Subcutaneous abdominal adipose tissue (tissue), 5 donors: ENCODE data around the gene MYCBPAP.

ENCODE experiments used
- H3K27ac ChIP-seq: one replicate; pipeline ENCODE4 v1.7.0; 2013; ENCODE audit warnings: low read depth, mild to moderate bottlenecking, inconsistent platforms, low read length, moderate library complexity
- H3K27me3 ChIP-seq, 5 donors: one replicate each; pipeline ENCODE4 v1.7.0; 2013; ENCODE audit warnings: low read length in 5 of 5, inconsistent platforms in 1 of 5; ENCODE audit not compliant: control insufficient read depth in 5 of 5, insufficient read depth in 4 of 5
- H3K36me3 ChIP-seq, 5 donors: one replicate each; pipeline ENCODE4 v1.7.0; 2013; ENCODE audit warnings: low read length in 5 of 5; ENCODE audit not compliant: control insufficient read depth in 5 of 5, insufficient read depth in 5 of 5
- H3K4me1 ChIP-seq, 5 donors: one replicate each; pipeline ENCODE4 v1.7.0; 2013; ENCODE audit warnings: low read length in 5 of 5, mild to moderate bottlenecking in 3 of 5, moderate library complexity in 1 of 5; ENCODE audit not compliant: control insufficient read depth in 5 of 5, insufficient read depth in 5 of 5
- H3K4me3 ChIP-seq, 5 donors: one replicate each; pipeline ENCODE4 v1.7.0; 2013; ENCODE audit warnings: low read length in 5 of 5, low read depth in 1 of 5
- H3K9ac ChIP-seq, 5 donors: one replicate each; pipeline ENCODE4 v1.7.0; 2013; ENCODE audit warnings: low read length in 5 of 5, mild to moderate bottlenecking in 4 of 5, moderate library complexity in 3 of 5
- H3K9me3 ChIP-seq, 5 donors: one replicate each; pipeline ENCODE4 v1.7.0; 2013; ENCODE audit warnings: low read length in 5 of 5; ENCODE audit not compliant: control insufficient read depth in 5 of 5
- donor health status: healthy.
- donor health status: healthy.
- donor health status: healthy.
- donor health status: healthy.
- donor health status: healthy.

Gene MYCBPAP

DNA sequence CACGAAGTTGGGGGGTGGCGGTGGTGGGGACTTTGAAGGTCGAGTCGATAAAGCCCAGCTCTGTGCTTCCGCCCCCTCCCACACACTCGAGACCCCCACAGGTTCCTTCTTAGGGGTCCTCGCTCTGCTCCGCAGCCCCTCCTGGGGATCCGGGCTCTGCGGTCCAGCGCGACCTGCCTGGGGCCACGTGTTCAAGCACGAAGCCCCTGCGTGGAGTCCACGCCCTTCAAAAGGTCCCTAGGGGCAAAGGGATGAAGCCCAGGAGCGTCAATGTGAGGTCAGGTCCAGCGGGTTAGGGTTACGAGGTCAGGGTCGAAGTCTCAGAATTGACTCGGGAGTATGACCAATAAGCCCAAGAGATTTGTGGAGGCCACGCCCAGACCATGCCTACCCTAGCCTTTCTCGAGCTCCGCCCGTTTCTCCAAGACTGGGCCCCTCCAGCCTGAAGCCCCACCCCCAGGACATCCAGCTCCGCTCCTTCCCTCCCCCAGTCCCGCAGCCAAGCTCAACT lies 51.5 kb downstream of the MYCBPAP start:
- Histone ChIP-seq H3K4me3 (peak overlapping the region; percentile 29 to 64 (median 55)), H3K27me3 (peaks cover 31 to 62% (median 44%) of the 10 kb centered on the region in 5 donors), H3K4me1 (peaks cover 0 to 36% (median 29%) of the 10 kb centered on the region in 5 donors), H3K27ac (no peak overlapping the region), H3K9me3 (no peaks in the 10 kb centered on the region), H3K36me3 (peaks cover 0 to 11% (median 10%) of the 10 kb centered on the region in 5 donors), H3K9ac (peak overlapping the region in 1 of 5 donors; percentile 43)

DNA sequence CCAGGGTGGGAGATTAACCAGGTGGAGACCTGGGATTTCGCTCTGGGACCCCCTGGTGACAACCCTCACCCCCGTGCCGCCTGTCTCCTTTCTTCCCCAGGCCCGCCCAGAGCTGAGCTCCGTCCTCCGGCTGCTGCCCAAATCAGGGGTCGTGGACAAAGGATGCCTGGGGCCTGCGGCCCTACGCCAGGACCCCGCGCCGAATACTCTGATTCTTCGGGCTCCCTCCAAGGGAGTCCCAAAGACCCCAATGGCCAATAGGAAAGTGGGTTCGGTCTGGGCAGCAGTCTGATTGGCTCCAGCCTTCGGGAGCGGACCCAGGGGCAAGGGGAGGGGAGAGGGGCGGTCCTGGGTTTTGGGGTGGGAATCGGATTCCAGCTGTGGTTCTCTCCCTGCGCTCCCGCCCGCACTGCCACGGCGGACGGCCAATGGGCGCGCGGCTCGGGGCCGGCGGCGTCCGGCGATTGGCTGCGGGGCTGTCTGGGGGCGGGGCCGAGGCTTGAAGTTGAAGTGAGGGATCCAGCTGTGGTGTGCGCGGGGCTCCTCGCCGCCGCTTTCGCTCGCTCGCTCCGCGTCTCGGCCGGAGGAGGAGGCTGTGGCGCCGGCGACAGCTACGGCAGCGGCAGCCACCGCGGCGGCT lies 52.1 kb downstream of the MYCBPAP start, which contains the start of gene CACNA1G:
Gene CACNA1G, plus strand, starts transcription at position 531 of the 640 bp plus-strand sequence. CDS start 745 bp downstream, outside the sequence.
- Histone ChIP-seq H3K27me3 (peaks cover 32 to 66% (median 44%) of the 10 kb centered on the region in 5 donors), H3K36me3 (peaks cover 0 to 8% (median 5%) of the 10 kb centered on the region in 5 donors), H3K4me1 (peaks cover 0 to 41% (median 30%) of the 10 kb centered on the region in 5 donors), H3K9me3 (no peaks in the 10 kb centered on the region), H3K4me3 (peak within 1 kb of the TSS; percentile 29 to 64 (median 55)), H3K9ac (peak within 1 kb of the TSS in 1 of 5 donors; percentile 43), H3K27ac (no peak within 1 kb of the TSS)

DNA sequence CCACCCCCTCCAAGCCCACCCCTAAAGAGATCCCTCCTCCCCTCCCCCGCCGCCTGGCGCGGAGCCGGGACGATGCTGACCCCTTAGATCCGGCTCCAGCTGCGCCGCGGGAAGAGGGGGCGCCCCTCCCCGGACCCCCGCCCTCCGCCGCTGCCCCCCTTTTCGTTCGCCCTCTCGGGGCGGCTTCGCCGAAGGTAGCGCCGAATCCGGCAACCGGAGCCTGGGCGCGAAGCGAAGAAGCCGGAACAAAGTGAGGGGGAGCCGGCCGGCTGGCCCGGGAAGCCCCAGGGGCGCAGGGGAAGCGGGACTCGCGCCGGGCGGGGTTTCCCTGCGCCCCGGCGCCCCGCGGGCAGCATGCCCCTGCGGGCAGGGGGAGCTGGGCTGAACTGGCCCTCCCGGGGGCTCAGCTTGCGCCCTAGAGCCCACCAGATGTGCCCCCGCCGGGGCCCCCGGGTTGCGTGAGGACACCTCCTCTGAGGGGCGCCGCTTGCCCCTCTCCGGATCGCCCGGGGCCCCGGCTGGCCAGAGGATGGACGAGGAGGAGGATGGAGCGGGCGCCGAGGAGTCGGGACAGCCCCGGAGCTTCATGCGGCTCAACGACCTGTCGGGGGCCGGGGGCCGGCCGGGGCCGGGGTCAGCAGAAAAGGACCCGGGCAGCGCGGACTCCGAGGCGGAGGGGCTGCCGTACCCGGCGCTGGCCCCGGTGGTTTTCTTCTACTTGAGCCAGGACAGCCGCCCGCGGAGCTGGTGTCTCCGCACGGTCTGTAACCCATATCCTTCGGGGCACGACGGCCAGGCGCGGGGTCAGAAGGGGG lies 52.9 kb downstream of the MYCBPAP start:
- Histone ChIP-seq H3K9me3 (no peaks in the 10 kb centered on the region), H3K27me3 (peaks cover 40 to 74% (median 52%) of the 10 kb centered on the region in 5 donors), H3K36me3 (peaks cover 0 to under 1% (median 0%) of the 10 kb centered on the region in 5 donors), H3K27ac (no peak overlapping the region), H3K4me1 (peaks cover 0 to 46% (median 30%) of the 10 kb centered on the region in 5 donors), H3K4me3 (peak overlapping the region in 2 of 5 donors; percentile 47 to 55), H3K9ac (no peak overlapping the region)

DNA sequence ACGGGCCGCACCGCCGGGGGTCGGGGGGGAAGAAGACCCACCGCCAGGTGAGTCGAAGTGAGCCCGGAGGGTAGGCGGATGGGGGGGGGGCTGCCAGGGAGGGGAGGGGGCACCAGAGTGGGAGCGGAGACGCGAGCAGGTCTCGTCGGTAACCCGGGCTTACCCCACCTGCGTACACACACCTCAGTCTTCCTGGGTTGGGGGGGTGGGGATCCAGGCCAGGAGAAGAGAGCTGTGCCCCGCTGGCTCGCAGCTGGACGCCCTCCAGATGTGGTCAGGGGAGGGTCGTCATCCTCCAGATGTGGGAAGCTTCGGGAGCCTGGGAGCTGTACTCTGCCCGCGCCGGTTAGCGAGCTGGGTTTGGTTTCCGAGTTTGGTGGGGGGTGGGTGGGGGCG lies 53.5 kb downstream of the MYCBPAP start:
- H3K4me1 ChIP-seq: peaks cover 0 to 46% (median 30%) of the 10 kb centered on the region in 5 donors
- H3K27me3 ChIP-seq: peaks cover 40 to 77% (median 58%) of the 10 kb centered on the region in 5 donors
- no peaks in the 10 kb centered on the region for H3K9me3 ChIP-seq
- H3K36me3 ChIP-seq: no peaks in the 10 kb centered on the region
- H3K4me3 ChIP-seq: no peak overlapping the region
- H3K27ac ChIP-seq: no peak overlapping the region
- no peak overlapping the region for H3K9ac ChIP-seq

DNA sequence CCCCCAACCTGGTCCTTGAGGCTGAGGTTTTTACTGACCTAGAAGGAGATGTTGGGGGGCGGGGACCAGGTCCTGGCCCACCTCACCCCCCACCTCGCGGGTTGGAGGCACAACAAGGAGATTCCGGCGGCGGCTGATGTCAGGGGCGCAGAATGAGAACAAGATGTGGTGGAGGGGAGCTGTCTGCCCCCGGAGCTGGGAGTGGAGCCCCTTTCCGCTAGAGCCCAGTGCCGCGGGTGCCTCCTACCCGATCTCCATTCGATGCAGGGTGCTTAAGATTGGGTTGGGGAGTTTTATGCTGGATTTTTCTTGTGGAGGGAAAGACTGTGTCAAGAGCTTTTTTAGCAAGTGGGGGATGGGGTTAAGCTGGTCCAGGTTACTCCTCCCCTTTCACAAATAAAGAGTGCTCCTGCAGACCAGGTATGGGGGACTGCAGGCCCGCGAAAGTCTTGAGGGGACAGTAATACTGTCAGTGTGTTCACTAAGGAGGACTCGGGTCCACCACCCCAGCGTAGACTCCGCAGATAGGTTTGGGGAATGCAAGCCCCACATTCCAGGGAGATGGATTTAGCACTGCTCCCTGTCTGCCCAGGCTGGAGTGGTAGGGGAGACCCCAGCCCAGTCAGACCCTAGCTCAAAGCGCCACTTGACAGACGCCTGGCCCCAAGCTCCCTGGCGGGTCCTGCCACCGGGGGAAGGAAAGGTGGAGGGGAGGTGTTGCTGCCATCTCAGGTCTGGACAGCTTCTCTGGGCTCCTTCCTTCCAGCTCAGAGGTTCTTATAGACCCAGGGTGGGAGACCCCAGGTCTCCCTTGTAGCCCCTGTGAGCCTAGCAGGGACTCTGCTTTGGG lies 54.2 kb downstream of the MYCBPAP start:
- Histone ChIP-seq H3K4me3 (no peak overlapping the region), H3K9me3 (no peaks in the 10 kb centered on the region), H3K36me3 (no peaks in the 10 kb centered on the region), H3K27me3 (peaks cover 35 to 75% (median 58%) of the 10 kb centered on the region in 5 donors), H3K4me1 (peaks cover 0 to 46% (median 30%) of the 10 kb centered on the region in 5 donors), H3K9ac (no peak overlapping the region), H3K27ac (no peak overlapping the region)

DNA sequence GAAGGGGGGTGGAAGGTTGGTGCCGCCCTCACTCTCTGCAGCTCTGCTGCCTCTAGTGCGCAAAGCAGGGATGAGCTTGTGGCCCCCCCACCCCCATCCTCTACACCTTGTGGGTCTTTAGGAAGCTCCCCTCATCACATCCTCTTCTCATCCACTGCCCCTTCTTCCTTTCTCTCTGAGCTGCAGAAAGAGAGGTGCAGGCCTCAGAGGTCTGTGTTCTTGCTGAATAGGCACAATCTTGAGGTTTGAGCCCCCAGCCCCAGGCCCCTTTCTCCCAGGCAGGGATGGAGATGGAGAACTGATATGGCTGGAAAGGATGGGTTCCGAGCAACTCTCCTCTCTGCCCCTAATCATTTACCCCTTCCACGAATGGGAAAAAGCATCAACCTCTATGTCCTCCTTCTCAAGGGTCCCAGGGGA lies 54.9 kb downstream of the MYCBPAP start:
- Histone ChIP-seq H3K4me3 (no peak overlapping the region), H3K27ac (no peak overlapping the region), H3K9ac (no peak overlapping the region), H3K9me3 (no peaks in the 10 kb centered on the region), H3K27me3 (peaks cover 36 to 69% (median 58%) of the 10 kb centered on the region in 5 donors), H3K36me3 (no peaks in the 10 kb centered on the region), H3K4me1 (peaks cover 0 to 46% (median 30%) of the 10 kb centered on the region in 5 donors)

DNA sequence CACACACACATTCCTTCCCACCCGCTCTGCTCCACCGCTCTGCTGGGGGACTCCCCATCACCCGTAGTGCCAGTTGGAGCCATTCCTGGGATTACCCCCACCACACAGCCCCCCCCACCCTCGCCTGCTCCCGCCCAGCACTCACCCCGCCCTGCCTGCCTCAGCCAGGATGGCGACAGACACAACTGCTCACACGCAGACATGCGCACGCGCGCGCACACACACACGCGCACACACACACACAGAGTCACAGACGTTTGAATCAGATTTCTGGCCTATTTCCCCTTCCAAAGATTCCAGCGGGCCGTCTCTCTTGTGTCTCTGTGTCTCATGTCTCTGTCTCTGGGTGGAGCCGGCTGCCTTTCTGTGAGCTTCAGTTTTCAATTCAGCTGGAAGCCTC lies 56.7 kb downstream of the MYCBPAP start:
- Histone ChIP-seq H3K27me3 (peaks cover 27 to 53% (median 44%) of the 10 kb centered on the region in 5 donors), H3K4me3 (no peak overlapping the region), H3K36me3 (no peaks in the 10 kb centered on the region), H3K9ac (no peak overlapping the region), H3K9me3 (no peaks in the 10 kb centered on the region), H3K27ac (no peak overlapping the region), H3K4me1 (peaks cover 0 to 29% (median 14%) of the 10 kb centered on the region in 5 donors)

DNA sequence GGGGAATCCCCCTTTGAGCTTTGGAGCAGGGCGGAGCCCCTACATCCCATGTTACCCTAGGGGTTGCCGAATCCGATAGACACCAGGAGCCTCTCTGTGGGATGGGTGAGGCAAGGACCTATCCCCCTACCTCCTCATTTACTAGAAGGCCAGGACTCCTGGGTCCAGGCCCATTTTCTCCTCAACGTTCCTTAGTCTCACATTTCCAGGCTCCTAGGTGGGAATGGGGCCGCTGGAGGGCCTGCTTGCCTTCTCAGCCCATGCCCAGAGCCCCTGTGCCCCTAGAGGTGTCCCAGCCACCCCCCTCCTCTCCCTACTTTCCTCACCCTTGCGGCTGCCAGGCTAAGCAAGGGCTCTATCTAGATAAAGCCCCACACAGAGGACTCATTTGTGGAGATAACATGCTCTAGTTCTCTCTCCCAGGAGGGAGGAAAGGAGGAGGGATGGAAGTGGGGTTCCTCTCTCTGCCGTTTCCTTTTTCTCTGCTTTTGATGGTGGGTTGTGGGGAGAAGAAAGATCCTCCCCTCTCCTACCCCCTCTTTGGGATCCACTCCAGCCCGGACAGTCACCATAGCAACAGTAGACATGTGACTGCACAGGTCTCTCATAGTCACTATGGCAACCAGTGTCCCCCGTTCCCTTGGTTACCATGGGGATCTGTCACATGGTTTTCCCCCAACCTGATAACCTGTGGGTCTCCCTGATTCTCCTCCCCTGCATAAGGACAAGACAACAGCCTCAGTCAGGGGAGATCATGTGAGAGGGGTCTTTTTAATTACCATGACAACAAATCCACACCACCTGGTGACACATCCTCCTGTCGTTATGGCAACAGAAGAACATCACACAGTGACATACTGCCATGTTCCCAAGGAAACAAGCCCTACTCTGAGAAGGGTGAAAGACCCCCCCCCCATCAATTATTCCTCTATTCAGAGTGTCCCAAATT lies 57.4 kb downstream of the MYCBPAP start:
- H3K36me3 ChIP-seq: no peaks in the 10 kb centered on the region
- H3K27me3 ChIP-seq: peaks cover 27 to 49% (median 44%) of the 10 kb centered on the region in 5 donors
- no peak overlapping the region for H3K27ac ChIP-seq
- H3K9ac ChIP-seq: peak overlapping the region in 1 of 5 donors; percentile 26
- H3K4me3 ChIP-seq: no peak overlapping the region
- H3K4me1 ChIP-seq: peaks cover 0 to 22% (median 9%) of the 10 kb centered on the region in 5 donors
- no peaks in the 10 kb centered on the region for H3K9me3 ChIP-seq
